PC-3 (cell line): ENCODE measurements around the gene UBE2D2. TPM values are rescaled to one million over a fixed set of nuclear protein-coding genes. Genes with fewer than 3 reads are reported as not detected.
A peak's percentile ranks its signal among the peaks of the same experiment; 100 is the strongest.

ENCODE experiments used
- ATAC-seq: fragments of 200-7000 bp; cut with Tn5 transposase; 2 replicates; pipeline ENCODE4 v1.9.1; 2020; ENCODE audit warnings: mild to moderate bottlenecking, moderate library complexity
- BruUV-seq: library from RNA; stranded (reverse); fragments of 400-500 nt; replicated peaks from 2 replicates; lab custom pipeline; 2021; lab: Mats Ljungman, UMichigan
- CTCF ChIA-PET: fragments of 300-600 bp; sonication (Branson Sonifier 250); formaldehyde crosslinking; loops from one replicate; lab custom pipeline; 2022; ENCODE audit warnings: antibody characterized with exemption; lab: Charles Lee
- POLR2A ChIA-PET: fragments of 300-600 bp; sonication (Branson Sonifier 250); formaldehyde crosslinking; loops from one replicate; lab custom pipeline; 2022; ENCODE audit warnings: antibody characterized with exemption; ENCODE audit not compliant: unreplicated experiment; lab: Charles Lee
- DNase-seq: peaks from one replicate; pipeline ENCODE4 v3.0.0-alpha.2; 2015
- H2AFZ ChIP-seq: fragments of 300-600 bp; sonication (generic); 2 replicates; pipeline ENCODE4 v1.6.0; 2016; ENCODE audit warnings: antibody characterized with exemption, low read length
- H3F3A ChIP-seq: fragments of 300-600 bp; sonication (generic); one replicate; pipeline ENCODE4 v1.6.0; 2017; ENCODE audit warnings: antibody characterized with exemption, low read length, control low read depth, mild to moderate bottlenecking; ENCODE audit not compliant: unreplicated experiment
- H3K27ac ChIP-seq: fragments of 300-600 bp; sonication (generic); 2 replicates; pipeline ENCODE4 v1.5.1; 2016; ENCODE audit warnings: mild to moderate bottlenecking, low read length
- H3K27me3 ChIP-seq: fragments of 300-600 bp; sonication (generic); 2 replicates; pipeline ENCODE4 v1.6.1; 2016; ENCODE audit warnings: low read length, mixed read lengths
- H3K36me3 ChIP-seq: fragments of 300-600 bp; sonication (generic); 2 replicates; pipeline ENCODE4 v1.6.1; 2016; ENCODE audit warnings: low read depth, mixed run types, low read length, mixed read lengths
- H3K4me1 ChIP-seq: fragments of 300-600 bp; sonication (generic); 2 replicates; pipeline ENCODE4 v1.5.1; 2016; ENCODE audit warnings: low read length; ENCODE audit not compliant: insufficient read depth
- H3K4me2 ChIP-seq: fragments of 300-600 bp; sonication (generic); 2 replicates; pipeline ENCODE4 v1.6.0; 2016; ENCODE audit warnings: low read length
- H3K4me3 ChIP-seq: fragments of 300-600 bp; sonication (generic); 2 replicates; pipeline ENCODE4 v1.5.1; 2016; ENCODE audit warnings: mild to moderate bottlenecking, low read length, mixed read lengths
- H3K79me2 ChIP-seq: fragments of 300-600 bp; sonication (generic); 2 replicates; pipeline ENCODE4 v1.6.1; 2017; ENCODE audit warnings: low read length, mixed read lengths
- H3K9ac ChIP-seq: fragments of 300-600 bp; sonication (generic); 2 replicates; pipeline ENCODE4 v1.6.0; 2016; ENCODE audit warnings: mild to moderate bottlenecking, low read length
- H3K9me2 ChIP-seq: fragments of 300-600 bp; sonication (generic); replicated peaks from 2 replicates; pipeline ENCODE4 v1.6.1; 2016; ENCODE audit warnings: mixed run types, low read length, mixed read lengths
- H3K9me3 ChIP-seq: fragments of 300-600 bp; sonication (generic); 2 replicates; pipeline ENCODE4 v1.6.1; 2016; ENCODE audit warnings: low read length, mixed read lengths
- H4K20me1 ChIP-seq: fragments of 300-600 bp; sonication (generic); 2 replicates; pipeline ENCODE4 v1.6.1; 2016; ENCODE audit warnings: low read length, mixed read lengths
- EZH2 ChIP-seq: fragments of 300-600 bp; sonication (generic); IDR thresholded peaks from one replicate; pipeline ENCODE4 v1.6.1; 2017; ENCODE audit warnings: antibody characterized with exemption, mild to moderate bottlenecking, low read length; ENCODE audit not compliant: unreplicated experiment
- EZH2phosphoT487 ChIP-seq: fragments of 300-600 bp; sonication (generic); IDR thresholded peaks from 2 replicates; pipeline ENCODE4 v1.6.1; 2018; ENCODE audit warnings: mild to moderate bottlenecking, antibody characterized with exemption, low read length, borderline replicate concordance
- intact Hi-C: fragments of 100-400 bp; cut with micrococcal nuclease; formaldehyde crosslinking; loops from 2 replicates; pipeline ENCODE4 v1.9.0; 2023
- total RNA-seq: library from RNA; depleted of rRNA; stranded (reverse); fragments of >200 nt; gene quantifications from 2 replicates; pipeline ENCODE4 v1.2.3, GENCODE V29; 2014
- TF ChIP-seq, protein P1 (sequence below): fragments of 300-600 bp; sonication (generic); conservative IDR thresholded peaks from 2 replicates; pipeline ENCODE4 v1.5.1; 2017; ENCODE audit warnings: antibody characterized with exemption, low read depth, mild to moderate bottlenecking, low read length

The UBE2D2 gene
- total RNA-seq, 1 experiment from 2014 or later = 98.7 TPM

DNA sequence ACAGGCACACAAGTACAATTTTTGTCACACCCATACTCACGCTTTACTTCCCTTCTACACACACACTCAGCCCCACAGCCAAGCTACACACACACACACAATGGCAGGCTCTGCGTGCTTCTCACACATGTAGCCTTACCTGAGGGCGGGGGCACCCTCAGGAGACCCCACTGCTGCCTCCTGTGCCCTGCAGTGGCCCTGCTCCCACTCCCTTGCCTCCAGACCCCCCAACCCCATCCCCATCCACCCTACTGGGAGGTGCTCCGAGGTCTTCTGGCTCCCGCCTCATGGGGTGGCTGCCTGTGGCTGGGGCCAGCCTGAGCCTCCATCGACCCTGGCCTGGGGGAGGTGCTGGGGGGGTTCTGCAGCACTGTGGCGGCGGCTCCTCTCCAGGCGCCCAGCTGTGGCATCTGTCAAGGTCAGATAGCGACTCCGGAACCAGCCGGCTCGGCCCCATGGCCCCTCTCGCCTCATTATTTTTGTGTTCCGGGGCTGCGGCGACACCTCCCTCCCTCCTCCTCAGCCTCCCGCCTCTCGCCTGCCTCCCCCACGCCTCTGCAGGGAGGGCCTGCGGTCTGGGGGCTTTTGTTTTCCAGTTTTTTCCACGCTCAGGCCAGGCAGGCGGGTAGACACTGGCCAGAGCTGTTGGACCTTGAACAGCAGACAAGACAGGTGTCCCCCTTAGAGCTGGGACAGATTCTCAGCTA, 108.7 kb downstream of the UBE2D2 start:
- no peak overlapping the region for H3K4me3 ChIP-seq
- peaks cover 11% of the 10 kb centered on the region for H3K79me2 ChIP-seq
- ATAC-seq = no peak
- intact Hi-C loops = no loop called here
- peaks cover 14% of the 10 kb centered on the region for H3K4me1 ChIP-seq
- no peaks in the 10 kb centered on the region for H3K9me3 ChIP-seq
- H3K9ac ChIP-seq = no peak overlapping the region
- H3K36me3 ChIP-seq = no peaks in the 10 kb centered on the region
- TF ChIP-seq, protein P1, sequence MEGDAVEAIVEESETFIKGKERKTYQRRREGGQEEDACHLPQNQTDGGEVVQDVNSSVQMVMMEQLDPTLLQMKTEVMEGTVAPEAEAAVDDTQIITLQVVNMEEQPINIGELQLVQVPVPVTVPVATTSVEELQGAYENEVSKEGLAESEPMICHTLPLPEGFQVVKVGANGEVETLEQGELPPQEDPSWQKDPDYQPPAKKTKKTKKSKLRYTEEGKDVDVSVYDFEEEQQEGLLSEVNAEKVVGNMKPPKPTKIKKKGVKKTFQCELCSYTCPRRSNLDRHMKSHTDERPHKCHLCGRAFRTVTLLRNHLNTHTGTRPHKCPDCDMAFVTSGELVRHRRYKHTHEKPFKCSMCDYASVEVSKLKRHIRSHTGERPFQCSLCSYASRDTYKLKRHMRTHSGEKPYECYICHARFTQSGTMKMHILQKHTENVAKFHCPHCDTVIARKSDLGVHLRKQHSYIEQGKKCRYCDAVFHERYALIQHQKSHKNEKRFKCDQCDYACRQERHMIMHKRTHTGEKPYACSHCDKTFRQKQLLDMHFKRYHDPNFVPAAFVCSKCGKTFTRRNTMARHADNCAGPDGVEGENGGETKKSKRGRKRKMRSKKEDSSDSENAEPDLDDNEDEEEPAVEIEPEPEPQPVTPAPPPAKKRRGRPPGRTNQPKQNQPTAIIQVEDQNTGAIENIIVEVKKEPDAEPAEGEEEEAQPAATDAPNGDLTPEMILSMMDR = no peak
- TF ChIP-seq EZH2 = no peak
- no peak for TF ChIP-seq EZH2phosphoT487
- H3F3A ChIP-seq = no peaks in the 10 kb centered on the region
- no peak overlapping the region for H3K27ac ChIP-seq
- H3K9me2 ChIP-seq = no peaks in the 10 kb centered on the region
- no peak for DNase-seq
- ChIA-PET POLR2A (no interaction called here), CTCF (no interaction called here)
- H3K4me2 ChIP-seq = no peak overlapping the region
- no peaks in the 10 kb centered on the region for H4K20me1 ChIP-seq
- no TSS peak for BruUV-seq
- H3K27me3 ChIP-seq = no peaks in the 10 kb centered on the region
- no peak overlapping the region for H2AFZ ChIP-seq

DNA sequence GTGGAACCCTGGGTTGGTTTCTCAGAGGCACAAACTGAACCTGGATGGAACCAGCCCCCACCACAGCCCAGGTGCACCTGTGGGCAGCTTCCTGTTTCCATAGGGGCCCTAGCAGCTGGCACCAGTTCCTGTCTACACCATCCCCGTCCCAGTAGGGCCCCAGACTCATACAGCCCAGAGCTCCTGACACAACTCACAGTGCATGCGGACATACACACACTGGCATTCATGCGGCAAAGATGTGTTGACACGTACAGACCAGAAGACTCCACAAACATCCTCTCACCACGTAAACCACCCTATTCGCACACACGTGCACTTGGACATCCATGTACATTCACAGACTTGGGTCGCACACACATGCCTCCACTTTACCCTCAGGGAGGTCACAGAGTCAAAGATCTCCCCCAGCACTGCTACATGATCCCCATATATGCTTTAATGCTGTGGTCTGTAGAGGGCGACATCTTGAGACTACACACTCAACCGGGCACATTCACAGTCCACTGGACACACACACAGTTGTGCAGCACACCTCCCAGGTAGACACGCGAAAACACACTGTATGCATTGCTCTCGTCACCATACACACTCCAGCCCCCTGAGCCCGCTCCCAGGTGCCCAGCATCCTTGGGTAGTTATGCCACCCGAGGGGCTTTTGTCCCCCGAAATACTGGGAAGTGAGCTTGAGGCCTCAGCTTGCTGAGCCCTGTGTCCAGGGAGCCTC, 109.4 kb downstream of the UBE2D2 start:
- no peaks in the 10 kb centered on the region for H4K20me1 ChIP-seq
- no peaks in the 10 kb centered on the region for H3K9me2 ChIP-seq
- TF ChIP-seq EZH2phosphoT487 (no peak), EZH2 (no peak)
- TF ChIP-seq, protein P1 = peak; percentile 53
- ATAC-seq (no peak), DNase-seq (no peak)
- peaks cover 11% of the 10 kb centered on the region for H3K79me2 ChIP-seq
- H3K4me1 ChIP-seq = peaks cover 14% of the 10 kb centered on the region
- intact Hi-C loops = no loop called here
- no peak overlapping the region for H3K4me2 ChIP-seq
- BruUV-seq = no TSS peak
- H3K4me3 ChIP-seq = no peak overlapping the region
- CTCF ChIA-PET = no interaction called here
- no peak overlapping the region for H3K27ac ChIP-seq
- H2AFZ ChIP-seq = no peak overlapping the region
- no peaks in the 10 kb centered on the region for H3K9me3 ChIP-seq
- no peaks in the 10 kb centered on the region for H3F3A ChIP-seq
- no peak overlapping the region for H3K9ac ChIP-seq
- POLR2A ChIA-PET = no interaction called here
- H3K27me3 ChIP-seq = no peaks in the 10 kb centered on the region
- H3K36me3 ChIP-seq = no peaks in the 10 kb centered on the region
